HG03135 (cell line): Measurements from ENCODE around the gene GH1.
"Not testable (repeated sequence)": the region's sequence is repeated elsewhere in the genome, so short reads cannot be mapped to it uniquely, and the experiment has no call there.

Experiments used
- ATAC-seq: cut with Tn5 transposase; IDR thresholded peaks from one replicate; pipeline ENCODE4 v1.9.1; 2021; ENCODE audit warnings: mild to moderate bottlenecking, moderate library complexity; ENCODE audit not compliant: unreplicated experiment

Gene GH1

DNA sequence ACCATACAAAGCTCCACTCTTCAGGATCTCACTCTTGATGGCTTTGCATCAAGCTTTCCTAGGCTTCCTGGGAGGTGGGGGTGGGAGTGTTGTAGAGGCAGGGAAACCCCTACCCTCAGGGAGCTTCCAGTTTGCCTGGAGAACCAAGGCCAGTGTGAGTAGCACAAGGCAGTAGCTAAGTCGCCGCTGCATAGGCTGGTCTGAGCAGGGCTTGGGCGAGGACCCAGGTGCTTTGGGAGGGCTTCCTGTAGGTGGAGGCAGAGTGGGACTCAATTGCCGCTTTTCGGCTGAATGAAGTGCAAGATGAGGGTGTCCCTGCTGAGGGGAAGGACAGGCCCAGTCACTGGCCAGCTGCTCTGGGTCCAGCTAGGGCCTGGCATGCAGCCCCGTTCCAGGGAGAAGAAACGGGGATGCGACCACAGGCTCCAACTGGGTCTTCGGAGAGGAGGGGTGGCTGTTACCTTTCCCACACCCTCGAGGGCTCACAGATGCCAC, 9.6 kb upstream of the GH1 start:
- no peak for ATAC-seq

DNA sequence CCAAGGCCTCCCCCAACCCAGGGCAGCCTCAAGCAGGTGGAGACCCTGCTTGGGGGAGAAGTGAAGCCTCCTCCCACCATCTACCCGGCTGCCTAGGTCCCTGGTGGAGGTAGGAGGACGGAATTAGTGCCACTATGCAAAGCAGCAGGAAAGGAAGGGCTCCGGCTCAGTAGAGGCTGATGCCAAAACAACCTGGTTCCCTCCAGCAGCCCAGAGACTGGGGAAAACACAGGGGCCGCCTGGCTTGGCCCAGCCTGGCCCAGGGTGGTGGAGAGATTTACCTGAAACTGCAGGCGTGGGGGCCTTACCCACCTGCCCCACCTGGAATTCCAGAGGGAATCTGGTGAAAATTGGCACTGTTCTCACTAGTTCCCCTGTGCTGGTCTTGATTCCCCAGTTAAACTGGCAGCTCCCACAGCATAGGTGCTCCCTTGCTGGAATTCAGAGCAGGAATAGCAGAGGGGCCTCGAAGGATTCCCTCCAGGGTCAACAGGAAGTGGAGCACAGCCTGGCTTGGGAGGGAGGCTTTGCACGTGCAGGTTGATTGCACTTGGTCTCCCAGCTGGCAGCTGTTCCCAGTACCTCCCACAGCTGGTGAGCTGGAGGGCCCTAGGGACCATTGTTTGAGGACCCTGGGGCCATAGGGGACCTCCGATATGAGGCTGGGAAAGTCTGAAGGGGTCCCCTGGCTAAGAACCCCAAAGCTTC, 9.0 kb upstream of the GH1 start:
- ATAC-seq, result no peak

DNA sequence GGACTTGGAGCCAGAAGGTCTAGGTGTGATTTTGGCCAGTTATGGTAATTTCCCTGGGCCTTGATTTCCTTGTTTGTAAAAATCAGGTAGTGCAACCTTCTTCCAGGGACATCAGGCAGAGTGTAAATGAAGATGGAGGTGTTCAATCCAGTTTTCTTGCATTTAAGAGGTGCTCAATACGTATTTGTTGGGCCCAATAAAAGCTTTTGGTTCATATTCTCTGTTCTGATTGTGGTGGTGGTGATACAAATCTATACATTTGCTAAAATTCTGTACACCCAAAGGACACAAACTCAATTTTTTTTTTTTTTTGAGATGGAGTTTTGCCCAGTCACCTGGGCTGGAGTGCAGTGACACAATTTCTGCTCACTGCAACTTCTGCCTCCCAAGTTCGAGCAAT, 7.5 kb upstream of the GH1 start:
- no peak for ATAC-seq

DNA sequence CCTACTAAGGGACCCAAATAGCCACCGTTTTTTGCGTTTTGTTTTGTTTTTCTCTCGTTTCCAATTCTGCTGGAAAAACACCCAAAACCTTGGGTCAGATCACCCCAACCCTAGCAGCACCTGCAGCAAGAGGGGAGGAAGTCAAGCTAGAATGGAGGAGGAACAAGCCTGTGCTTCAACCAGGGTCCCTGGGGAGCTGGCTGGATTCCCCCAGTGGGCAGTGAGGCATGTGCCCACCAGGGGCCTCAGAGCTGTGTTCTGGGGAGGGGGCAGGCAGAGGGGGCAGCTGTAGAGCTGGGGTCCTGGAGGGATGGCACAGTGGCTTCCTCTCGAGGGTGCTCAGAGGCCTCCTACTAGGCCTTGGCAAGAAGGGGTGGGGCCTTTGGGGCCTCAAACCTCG, 7.0 kb upstream of the GH1 start:
- no peak for ATAC-seq

DNA sequence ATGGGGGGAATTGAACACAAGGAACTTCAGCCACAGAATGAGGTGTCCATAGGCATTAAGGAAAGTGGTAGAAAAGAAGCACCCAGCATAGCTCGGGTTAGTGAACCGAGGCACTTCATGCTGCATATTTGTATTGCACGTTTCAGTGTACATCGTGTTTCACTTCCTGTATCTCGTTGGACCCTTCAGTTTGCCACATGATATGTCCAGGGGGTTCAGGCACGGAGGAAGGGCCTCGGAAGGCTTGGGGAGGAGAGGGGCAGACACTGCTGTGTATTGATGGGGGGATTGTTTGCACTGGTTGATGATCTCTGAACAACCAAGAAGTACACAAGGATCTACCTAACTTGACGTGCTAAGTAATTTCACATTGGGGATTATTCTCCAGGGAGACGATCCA, 3.8 kb upstream of the GH1 start:
- not testable (repeated sequence) for ATAC-seq

DNA sequence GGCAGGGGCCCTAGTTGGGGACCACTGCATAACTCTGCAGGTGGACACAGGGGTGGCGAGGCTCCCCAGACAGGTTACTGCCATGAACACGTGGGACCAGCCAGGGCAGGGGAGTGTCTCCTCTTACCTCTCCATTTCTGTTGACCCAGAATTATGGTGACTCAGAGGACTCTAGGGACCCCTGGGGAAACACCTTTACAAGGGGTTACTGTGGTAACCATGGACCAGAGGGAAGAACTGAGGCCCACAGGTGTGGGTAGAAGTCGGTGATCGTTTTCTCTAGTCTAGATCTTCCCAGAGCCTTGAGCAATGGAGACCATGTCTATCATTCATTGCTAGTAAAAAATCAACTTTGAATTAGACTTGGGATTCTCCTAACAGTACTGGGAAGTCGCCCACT, 2.1 kb upstream of the GH1 start:
- ATAC-seq, result not testable (repeated sequence)

DNA sequence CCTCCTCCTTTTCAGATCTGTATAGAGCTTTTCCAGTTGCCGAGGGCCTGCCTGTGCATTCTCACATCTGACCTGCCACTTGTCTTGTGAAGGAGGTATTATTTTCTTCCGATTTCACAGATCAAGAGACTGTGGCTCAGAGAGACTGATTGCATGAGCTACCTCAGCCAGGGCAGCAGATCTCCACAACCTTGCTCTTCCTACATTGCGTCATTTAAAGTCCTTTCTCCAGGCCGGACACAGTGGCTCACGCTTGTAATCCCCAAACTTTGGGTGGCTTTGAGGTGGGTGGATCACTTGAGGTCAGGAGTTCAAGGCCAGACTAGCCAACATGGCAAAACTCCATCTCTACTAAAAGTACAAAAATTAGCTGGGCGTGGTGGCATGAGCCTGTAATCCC, 1.4 kb upstream of the GH1 start:
- ATAC-seq, result not testable (repeated sequence)

DNA sequence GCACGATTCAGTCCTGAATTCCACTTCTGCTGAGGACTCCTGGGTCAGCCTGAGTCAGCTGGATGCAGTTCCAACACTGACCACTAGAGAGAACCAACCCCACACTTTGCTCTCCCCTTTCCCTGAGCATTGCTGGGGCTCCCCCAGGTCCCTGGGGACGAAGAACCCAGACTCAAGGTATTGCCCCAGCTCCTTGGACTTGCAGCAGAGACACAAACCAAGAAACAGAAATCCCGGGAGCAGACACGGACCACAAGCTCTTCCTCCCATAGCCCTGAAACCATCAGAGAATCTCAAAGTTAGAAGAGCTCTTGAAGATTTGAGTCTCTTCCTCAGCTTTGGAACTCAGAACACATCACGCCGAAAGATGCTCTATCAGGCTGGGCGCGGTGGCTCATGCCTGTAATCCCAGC, 678 bp upstream of the GH1 start:
- no peak for ATAC-seq

DNA sequence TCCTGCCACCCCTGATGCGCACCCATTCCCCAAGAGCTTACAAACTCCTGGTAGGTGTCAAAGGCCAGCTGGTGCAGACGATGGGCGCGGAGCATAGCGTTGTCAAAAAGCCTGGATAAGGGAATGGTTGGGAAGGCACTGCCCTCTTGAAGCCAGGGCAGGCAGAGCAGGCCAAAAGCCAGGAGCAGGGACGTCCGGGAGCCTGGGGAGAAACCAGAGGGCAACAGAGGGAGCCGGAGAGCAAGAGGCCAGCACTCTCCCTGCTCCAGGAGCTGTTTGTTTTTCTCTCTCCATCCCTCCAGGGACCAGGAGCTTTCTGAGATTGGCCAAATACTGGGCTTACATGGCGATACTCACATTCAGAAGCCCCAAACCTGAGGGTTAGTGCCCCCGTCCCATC, 334 bp downstream of the GH1 start:
- no peak for ATAC-seq

DNA sequence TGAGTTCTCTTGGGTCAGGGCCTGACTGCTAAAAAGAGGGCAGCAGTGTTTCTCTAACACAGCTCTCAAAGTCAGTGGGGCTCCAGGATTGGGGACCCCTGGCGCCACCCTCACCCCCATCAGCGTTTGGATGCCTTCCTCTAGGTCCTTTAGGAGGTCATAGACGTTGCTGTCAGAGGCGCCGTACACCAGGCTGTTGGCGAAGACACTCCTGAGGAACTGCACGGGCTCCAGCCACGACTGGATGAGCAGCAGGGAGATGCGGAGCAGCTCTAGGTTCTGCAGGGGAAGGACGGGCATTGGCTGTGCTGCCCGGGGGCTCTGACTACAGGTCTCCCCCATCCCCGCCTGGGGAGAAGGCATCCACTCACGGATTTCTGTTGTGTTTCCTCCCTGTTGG, 993 bp downstream of the GH1 start:
- no peak for ATAC-seq

DNA sequence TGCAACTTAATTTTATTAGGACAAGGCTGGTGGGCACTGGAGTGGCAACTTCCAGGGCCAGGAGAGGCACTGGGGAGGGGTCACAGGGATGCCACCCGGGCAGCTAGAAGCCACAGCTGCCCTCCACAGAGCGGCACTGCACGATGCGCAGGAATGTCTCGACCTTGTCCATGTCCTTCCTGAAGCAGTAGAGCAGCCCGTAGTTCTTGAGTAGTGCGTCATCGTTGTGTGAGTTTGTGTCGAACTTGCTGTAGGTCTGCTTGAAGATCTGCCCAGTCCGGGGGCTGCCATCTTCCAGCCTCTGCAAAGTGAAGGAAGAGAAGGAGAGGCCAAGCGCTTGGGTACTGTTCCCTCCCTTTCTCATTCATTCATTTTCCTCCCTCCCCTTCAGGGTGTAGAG, 1.4 kb downstream of the GH1 start:
- not testable (repeated sequence) for ATAC-seq

DNA sequence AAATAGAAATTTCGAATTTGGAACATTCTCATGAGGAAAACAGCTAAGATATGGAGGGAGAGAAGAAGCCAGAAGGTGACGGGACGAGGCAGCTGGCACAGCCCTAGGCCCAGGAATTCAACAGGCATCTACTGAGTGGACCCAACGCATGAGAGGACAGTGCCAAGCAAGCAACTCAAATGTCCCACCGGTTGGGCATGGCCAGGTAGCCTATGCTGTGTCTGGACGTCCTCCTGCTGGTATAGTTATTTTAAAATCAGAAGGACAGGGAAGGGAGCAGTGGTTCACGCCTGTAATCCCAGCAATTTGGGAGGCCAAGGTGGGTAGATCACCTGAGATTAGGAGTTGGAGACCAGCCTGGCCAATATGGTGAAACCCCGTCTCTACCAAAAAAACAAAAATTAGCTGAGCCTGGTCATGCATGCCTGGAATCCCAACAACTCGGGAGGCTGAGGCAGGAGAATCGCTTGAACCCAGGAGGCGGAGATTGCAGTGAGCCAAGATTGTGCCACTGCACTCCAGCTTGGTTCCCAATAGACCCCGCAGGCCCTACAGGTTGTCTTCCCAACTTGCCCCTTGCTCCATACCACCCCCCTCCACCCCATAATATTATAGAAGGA, 2.0 kb downstream of the GH1 start:
- no peak for ATAC-seq

DNA sequence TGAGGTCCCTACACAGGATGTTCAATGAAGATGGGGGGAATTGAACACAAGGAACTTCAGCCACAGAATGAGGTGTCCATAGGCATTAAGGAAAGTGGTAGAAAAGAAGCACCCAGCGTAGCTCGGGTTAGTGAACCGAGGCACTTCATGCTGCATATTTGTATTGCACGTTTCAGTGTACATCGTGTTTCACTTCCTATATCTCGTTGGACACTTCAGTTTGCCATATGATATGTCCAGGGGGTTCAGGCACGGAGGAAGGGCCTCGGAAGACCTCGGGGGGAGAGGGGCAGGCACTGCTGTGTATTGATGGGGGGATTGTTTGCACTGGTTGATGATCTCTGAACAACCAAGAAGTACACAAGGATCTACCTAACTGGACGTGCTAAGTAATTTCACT, 2.9 kb downstream of the GH1 start:
- not testable (repeated sequence) for ATAC-seq

DNA sequence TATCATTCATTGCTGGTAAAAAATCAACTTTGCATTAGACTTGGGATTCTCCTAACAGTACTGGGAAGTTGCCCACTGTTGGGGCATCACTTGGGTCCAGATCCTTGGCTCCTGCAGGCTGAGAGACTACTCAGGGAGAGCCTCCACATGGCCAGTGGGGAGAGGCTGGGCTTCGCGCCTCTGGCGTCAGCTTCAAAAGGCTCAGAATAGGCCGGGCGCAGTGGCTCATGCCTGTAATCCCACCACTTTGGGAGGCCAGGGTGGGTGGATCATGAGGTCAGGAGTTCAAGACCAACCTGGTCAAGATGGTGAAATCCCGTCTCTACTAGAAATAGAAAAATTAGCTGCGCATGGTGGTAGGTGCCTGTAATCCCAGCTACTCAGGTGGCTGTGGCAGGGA, 4.2 kb downstream of the GH1 start:
- ATAC-seq, result no peak

DNA sequence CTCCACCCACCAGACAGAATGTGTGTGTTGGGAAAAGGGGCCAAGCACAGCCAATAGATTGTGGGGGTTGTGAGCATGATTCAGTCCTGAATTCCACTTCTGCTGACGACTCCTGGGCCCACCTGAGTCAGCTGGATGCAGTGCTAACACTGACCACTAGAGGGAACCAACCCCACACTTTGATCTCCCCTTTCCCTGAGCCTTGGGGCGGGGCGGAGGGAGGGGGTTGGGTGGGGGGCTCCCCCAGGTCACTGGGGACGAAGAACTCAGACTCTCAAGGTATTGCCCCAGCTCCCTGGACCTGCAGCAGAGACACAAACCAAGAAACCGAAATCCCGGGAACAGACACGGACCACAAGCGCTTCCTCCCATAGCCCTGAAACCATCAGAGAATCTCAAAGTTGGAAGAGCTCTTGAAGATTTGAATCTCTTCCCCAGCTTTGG, 7.0 kb downstream of the GH1 start:
- no peak for ATAC-seq

DNA sequence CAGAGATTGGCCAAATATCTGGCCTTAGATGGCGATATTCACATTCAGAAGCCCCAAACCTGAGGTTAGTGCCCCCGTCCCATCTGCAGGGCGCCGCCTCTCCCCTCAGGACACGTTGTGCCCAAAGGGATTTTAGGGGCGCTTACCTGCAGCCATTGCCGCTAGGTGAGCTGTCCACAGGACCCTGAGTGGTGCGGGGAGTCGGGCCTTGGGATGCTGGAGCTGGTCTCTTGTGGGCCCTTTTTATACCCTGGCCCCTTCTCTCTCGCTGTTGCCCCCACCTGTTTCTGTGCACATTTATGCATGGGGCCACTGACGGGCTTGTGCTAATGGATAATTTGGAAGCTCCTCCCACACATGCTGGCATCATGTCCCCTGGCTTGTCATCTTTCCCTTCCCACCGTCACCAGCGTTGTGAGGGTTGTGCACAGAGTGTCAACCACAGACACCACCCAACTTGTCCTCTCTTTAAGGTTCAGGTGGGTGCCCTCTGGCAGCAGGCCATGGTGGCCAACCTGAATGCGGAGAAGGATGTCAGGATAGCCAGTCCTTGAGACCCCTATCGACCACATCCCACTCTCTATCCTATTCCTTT, 7.5 kb downstream of the GH1 start, which contains the start of gene CSHL1:
Gene CSHL1 (minus strand): TSS at position 218 of the 595 bp plus-strand sequence. CDS start 62 bp downstream, at position 156.
- no peak for ATAC-seq

DNA sequence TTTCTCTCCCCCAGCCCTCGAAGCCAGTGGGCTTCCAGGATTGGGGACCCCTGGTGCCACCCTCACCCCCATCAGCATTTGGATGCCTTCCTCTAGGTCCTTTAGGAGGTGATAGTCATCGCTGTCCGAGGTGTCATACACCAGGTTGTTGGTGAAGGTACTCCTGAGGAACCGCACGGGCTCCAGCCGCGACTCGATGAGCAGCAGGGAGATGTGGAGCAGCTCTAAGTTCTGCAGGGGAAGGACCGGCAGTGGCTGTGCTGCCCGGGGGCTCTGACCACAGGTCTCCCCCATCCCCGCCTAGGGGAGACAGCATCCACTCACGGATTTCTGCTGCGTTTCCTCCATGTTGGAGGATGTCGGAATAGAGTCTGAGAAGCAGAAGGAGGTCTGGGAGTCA, 8.5 kb downstream of the GH1 start:
- no peak for ATAC-seq

DNA sequence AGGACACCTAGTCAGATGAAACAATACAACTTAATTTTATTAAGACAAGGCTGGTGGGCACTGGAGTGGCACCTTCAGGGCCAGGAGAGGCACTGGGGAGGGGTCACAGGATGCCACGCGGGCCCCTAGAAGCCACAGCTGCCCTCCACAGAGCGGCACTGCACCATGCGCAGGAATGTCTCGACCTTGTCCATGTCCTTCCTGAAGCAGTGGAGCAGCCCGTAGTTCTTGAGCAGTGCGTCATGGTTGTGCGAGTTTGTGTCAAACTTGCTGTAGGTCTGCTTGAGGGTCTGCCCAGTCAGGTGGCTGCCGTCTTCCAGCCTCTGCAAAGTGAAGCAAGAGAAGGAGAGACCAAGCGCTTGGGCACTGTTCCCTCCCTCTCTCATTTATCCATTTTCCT, 9.1 kb downstream of the GH1 start:
- not testable (repeated sequence) for ATAC-seq

DNA sequence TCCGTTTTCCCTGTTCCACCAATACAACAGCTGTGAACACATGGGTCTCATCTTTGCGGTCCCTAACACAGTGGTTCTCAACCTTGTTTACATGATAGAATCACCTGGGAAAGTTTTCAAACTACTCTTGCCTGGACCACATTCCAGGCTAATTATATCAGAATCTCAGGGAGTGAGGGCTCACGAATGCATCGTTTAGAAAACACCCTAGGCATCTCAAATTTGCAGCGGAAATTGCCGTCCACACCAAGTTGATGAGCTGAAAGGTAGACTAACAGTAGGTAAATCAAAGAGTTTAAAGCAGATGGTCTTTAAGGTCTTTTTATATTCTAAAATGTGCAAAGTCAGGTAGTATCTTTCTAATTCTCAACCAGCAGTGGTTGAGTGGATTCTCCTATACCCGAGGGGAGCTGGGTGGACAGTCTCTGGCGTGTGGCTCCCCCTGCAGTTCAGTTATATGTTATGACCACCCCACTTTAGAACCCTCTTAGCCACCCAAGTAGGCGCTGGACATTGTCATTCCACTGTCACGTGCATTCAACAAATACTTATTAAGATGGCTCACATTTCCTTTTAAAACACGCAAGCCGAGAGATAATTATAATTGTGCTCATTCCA, 11.4 kb downstream of the GH1 start:
- ATAC-seq, result not testable (repeated sequence)

DNA sequence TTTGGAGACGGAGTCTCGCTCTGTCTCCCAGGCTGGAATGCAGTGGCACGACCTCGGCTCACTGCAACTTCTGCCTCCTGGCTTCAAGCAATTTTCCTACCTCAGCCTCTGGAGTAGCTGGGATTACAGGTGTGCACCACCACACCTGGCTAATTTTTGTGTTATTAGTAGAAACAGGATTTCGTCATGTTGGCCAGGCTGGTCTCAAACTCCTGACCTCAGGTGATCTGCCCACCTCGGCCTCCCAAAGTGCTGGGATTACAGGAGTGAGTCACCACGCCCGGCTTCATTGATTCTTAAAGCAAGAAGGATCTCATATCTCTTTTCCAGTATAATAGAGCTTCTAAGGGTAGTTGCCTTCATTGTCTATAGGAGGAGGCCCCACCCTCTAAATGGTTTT, 13.8 kb downstream of the GH1 start:
- not testable (repeated sequence) for ATAC-seq

DNA sequence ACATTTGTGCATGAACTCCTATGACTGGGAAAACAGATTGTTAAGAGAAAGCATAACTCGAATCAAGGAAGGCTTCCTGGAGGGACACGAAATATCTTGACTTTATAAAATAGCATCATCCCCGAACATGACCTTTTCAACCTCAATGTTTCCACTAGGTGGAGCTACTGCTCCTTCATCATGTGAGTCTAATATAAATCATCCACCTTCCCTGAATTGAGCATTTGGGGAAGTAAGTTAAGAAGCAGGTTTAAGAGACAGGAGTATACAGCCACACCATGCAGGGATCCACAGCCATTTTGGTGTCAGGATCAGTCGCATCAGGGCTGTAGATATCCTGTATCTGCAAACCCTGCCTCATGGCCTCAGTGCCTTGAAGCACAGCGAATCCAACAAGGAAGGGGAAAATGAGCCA, 14.8 kb downstream of the GH1 start:
- ATAC-seq, result not testable (repeated sequence)

DNA sequence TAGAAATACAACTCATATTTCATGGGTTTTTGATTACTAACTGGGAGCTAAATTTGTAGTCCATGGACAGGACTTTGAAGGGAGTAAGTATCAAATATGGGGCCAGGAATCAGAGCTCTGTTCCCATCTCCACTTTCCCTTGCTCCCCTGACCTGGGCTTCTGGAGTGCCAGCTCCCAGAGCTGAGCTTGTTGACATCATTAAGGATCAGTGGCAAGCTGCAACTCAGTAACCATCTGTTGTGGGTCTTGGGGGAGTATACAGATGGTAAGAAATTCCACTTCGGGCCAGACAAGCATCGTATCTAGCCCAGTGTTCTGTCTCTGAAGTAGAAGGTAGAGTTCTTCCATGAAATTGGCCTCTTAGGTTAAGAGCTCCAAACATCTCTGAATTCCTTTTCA, 16.7 kb downstream of the GH1 start:
- not testable (repeated sequence) for ATAC-seq
